Right lung (tissue), 5 donors: ENCODE measurements around the gene ATOSA. TPM values are rescaled to one million over a fixed set of nuclear protein-coding genes. Genes with fewer than 3 reads are reported as not detected.
A peak's percentile ranks its signal among the peaks of the same experiment; 100 is the strongest.

ENCODE experiments used
- DNase-seq, 2 donors: peaks; one replicate each; pipeline ENCODE4 v3.0.0-alpha.2; 2013
- polyA plus RNA-seq, 5 donors: library from polyadenylated mRNA; unstranded; fragments of 120-200 nt; gene quantifications; one replicate each; pipeline versions ENCODE4 v1.2.1 to v1.2.3, GENCODE V29; 2013; ENCODE audit warnings: inconsistent platforms in 1 of 5, low replicate concordance in 1 of 5; ENCODE audit not compliant: insufficient read length in 5 of 5, insufficient read depth in 1 of 5

Gene ATOSA
- polyA plus RNA-seq, 5 donors, result 39.9 to 80.9 (median 67.7) TPM

GRCh38 chr15:52695154-52695553 lies 16.0 kb upstream of the ATOSA start:
- no peak for DNase-seq

- no peak for DNase-seq
These were observed 10.4 kb upstream of the ATOSA start for GRCh38 chr15:52689562-52689961.

GRCh38 chr15:52683580-52683979 lies 4.4 kb upstream of the ATOSA start:
- DNase-seq, result no peak

- no peak for DNase-seq
These were observed 3.6 kb upstream of the ATOSA start for GRCh38 chr15:52682781-52683180.

GRCh38 chr15:52682200-52682599 lies 3.0 kb upstream of the ATOSA start:
- no peak for DNase-seq

GRCh38 chr15:52681441-52681840 lies 2.3 kb upstream of the ATOSA start:
- no peak for DNase-seq

- DNase-seq, result no peak
These were observed 1.6 kb upstream of the ATOSA start for GRCh38 chr15:52680761-52681160.

- no peak for DNase-seq
These were observed 828 bp upstream of the ATOSA start for GRCh38 chr15:52680041-52680391.

- peak; percentile 63 to 72 for DNase-seq
These were observed 538 bp downstream of the ATOSA start for GRCh38 chr15:52678468-52679231.

- peak; percentile 62 to 69 for DNase-seq
These were observed 1.4 kb downstream of the ATOSA start for GRCh38 chr15:52677593-52678467.

GRCh38 chr15:52674831-52675230 lies 4.4 kb downstream of the ATOSA start:
- no peak for DNase-seq

- DNase-seq, result no peak
These were observed 5.5 kb downstream of the ATOSA start for GRCh38 chr15:52673734-52674133.

- DNase-seq, result no peak
These were observed 5.9 kb downstream of the ATOSA start for GRCh38 chr15:52673312-52673711.

GRCh38 chr15:52672661-52673060 lies 6.5 kb downstream of the ATOSA start:
- DNase-seq, result no peak

GRCh38 chr15:52670087-52670486 lies 9.1 kb downstream of the ATOSA start:
- DNase-seq, result no peak

- no peak for DNase-seq
These were observed 11.1 kb downstream of the ATOSA start for GRCh38 chr15:52668133-52668532.

- DNase-seq, result no peak
These were observed 11.6 kb downstream of the ATOSA start for GRCh38 chr15:52667597-52667996.

- no peak for DNase-seq
These were observed 15.5 kb downstream of the ATOSA start for GRCh38 chr15:52663536-52664294.

- no peak for DNase-seq
These were observed 17.3 kb downstream of the ATOSA start for GRCh38 chr15:52661909-52662308.

GRCh38 chr15:52660192-52660591 lies 19.0 kb downstream of the ATOSA start:
- DNase-seq, result no peak

- DNase-seq, result no peak
These were observed 20.2 kb downstream of the ATOSA start for GRCh38 chr15:52658955-52659354.

GRCh38 chr15:52657338-52657737 lies 21.9 kb downstream of the ATOSA start:
- no peak for DNase-seq
